IMR-90 (cell line): ENCODE data around the gene CCNK. TPM values are rescaled to one million over a fixed set of nuclear protein-coding genes. Genes with fewer than 3 reads are reported as not detected.

Experiments used
- ATAC-seq: fragments of 200-7000 bp; cut with Tn5 transposase; 2 replicates; pipeline ENCODE4 v1.9.1; 2020; ENCODE audit warnings: low read depth, mild to moderate bottlenecking, moderate library complexity
- BruUV-seq: library from RNA; stranded (reverse); fragments of 400-500 nt; replicated peaks from 2 replicates; lab custom pipeline; 2021; lab: Mats Ljungman, UMichigan
- CTCF ChIA-PET: fragments of 300-600 bp; formaldehyde crosslinking; extraction: SDS; loops from one replicate; lab custom pipeline; 2021; ENCODE audit warnings: antibody characterized with exemption; lab: Yijun Ruan, JAX
- POLR2A ChIA-PET: fragments of 300-600 bp; sonication (Branson Sonifier 250); formaldehyde crosslinking; loops from one replicate; lab custom pipeline; 2022; ENCODE audit warnings: antibody characterized with exemption; ENCODE audit not compliant: unreplicated experiment; lab: Charles Lee
- DNase-seq: peaks from one replicate; pipeline ENCODE4 v3.0.0; 2013
- H2AFZ ChIP-seq: replicated peaks from 2 replicates; pipeline ENCODE3; 2013; ENCODE audit warnings: low read length, mild to moderate bottlenecking; ENCODE audit not compliant: poor library complexity
- H2AK5ac ChIP-seq: 2 replicates; pipeline ENCODE4 v1.6.1; 2013; ENCODE audit warnings: low read depth, low read length, inconsistent platforms
- H2AK9ac ChIP-seq: replicated peaks from 2 replicates; pipeline ENCODE3; 2013; ENCODE audit warnings: mild to moderate bottlenecking, low read depth, low read length, moderate library complexity; ENCODE audit not compliant: poor library complexity
- H2BK120ac ChIP-seq: 2 replicates; pipeline ENCODE4 v1.6.1; 2013; ENCODE audit warnings: low read depth, low read length, inconsistent platforms
- H2BK15ac ChIP-seq: 3 replicates; pipeline ENCODE4 v1.6.1; 2013; ENCODE audit warnings: low read depth, low read length, inconsistent platforms
- H2BK20ac ChIP-seq: 2 replicates; pipeline ENCODE4 v1.6.1; 2013; ENCODE audit warnings: low read depth, mild to moderate bottlenecking, inconsistent platforms, low read length, moderate library complexity
- H2BK5ac ChIP-seq: 2 replicates; pipeline ENCODE4 v1.6.1; 2013; ENCODE audit warnings: mild to moderate bottlenecking, low read depth, low read length, inconsistent platforms; ENCODE audit not compliant: poor library complexity, severe bottlenecking
- H3K14ac ChIP-seq: replicated peaks from 2 replicates; pipeline ENCODE4 v1.6.1; 2013; ENCODE audit warnings: low read depth, low read length, inconsistent platforms
- H3K18ac ChIP-seq: 2 replicates; pipeline ENCODE4 v1.6.1; 2013; ENCODE audit warnings: low read depth, low read length, control low read depth
- H3K23ac ChIP-seq: 2 replicates; pipeline ENCODE4 v1.6.1; 2013; ENCODE audit warnings: low read depth, low read length, inconsistent platforms
- H3K27ac ChIP-seq: 2 replicates; pipeline ENCODE4 v1.5.1; 2013; ENCODE audit warnings: mild to moderate bottlenecking, control low read depth, low read length; ENCODE audit not compliant: insufficient read depth
- H3K27me3 ChIP-seq: 2 replicates; pipeline ENCODE4 v1.6.1; 2013; ENCODE audit warnings: low read length; ENCODE audit not compliant: control insufficient read depth, insufficient read depth
- H3K36me3 ChIP-seq: 2 replicates; pipeline ENCODE4 v1.6.1; 2013; ENCODE audit warnings: low read length, mixed read lengths; ENCODE audit not compliant: control insufficient read depth, insufficient read depth
- H3K4ac ChIP-seq: 2 replicates; pipeline ENCODE4 v1.6.1; 2013; ENCODE audit warnings: low read depth, low read length, inconsistent platforms
- H3K4me1 ChIP-seq: 2 replicates; pipeline ENCODE4 v1.6.1; 2013; ENCODE audit warnings: low read length, mixed read lengths; ENCODE audit not compliant: control insufficient read depth, insufficient read depth
- H3K4me2 ChIP-seq: 2 replicates; pipeline ENCODE4 v1.6.1; 2013; ENCODE audit warnings: low read depth, mild to moderate bottlenecking, control low read depth, low read length, moderate library complexity
- H3K4me3 ChIP-seq: 2 replicates; pipeline ENCODE4 v1.5.1; 2013; ENCODE audit warnings: low read depth, mild to moderate bottlenecking, control low read depth, low read length, moderate library complexity; ENCODE audit not compliant: insufficient read depth
- H3K56ac ChIP-seq: 2 replicates; pipeline ENCODE4 v1.6.1; 2013; ENCODE audit warnings: low read length, inconsistent platforms; ENCODE audit not compliant: insufficient read depth; ENCODE audit errors: extremely low read depth
- H3K79me1 ChIP-seq, 2 experiments: 2 replicates each; pipeline ENCODE4 v1.6.1; 2013; ENCODE audit warnings: low read length in 2 of 2, inconsistent platforms in 1 of 2, low read depth in 1 of 2
- H3K9ac ChIP-seq: 2 replicates; pipeline ENCODE4 v1.6.1; 2013; ENCODE audit warnings: low read depth, low read length, control low read depth
- H3K9me1 ChIP-seq: 2 replicates; pipeline ENCODE4 v1.6.1; 2013; ENCODE audit warnings: low read length, inconsistent platforms; ENCODE audit not compliant: insufficient read depth
- H3K9me3 ChIP-seq: 2 replicates; pipeline ENCODE4 v1.6.1; 2013; ENCODE audit warnings: low read length; ENCODE audit not compliant: control insufficient read depth, insufficient read depth
- H4K20me1 ChIP-seq: 2 replicates; pipeline ENCODE4 v1.6.1; 2013; ENCODE audit warnings: low read length, inconsistent platforms; ENCODE audit not compliant: insufficient read depth
- H4K5ac ChIP-seq: 2 replicates; pipeline ENCODE4 v1.6.1; 2013; ENCODE audit warnings: mild to moderate bottlenecking, low read depth, low read length, control low read depth
- H4K8ac ChIP-seq, 2 experiments: 2 replicates each; pipeline ENCODE4 v1.6.1; 2013; ENCODE audit warnings: low read depth in 2 of 2, low read length in 2 of 2, control low read depth in 1 of 2, inconsistent platforms in 1 of 2
- H4K91ac ChIP-seq: 2 replicates; pipeline ENCODE4 v1.6.1; 2013; ENCODE audit warnings: low read depth, low read length, inconsistent platforms; ENCODE audit not compliant: insufficient read depth
- RFX5 ChIP-seq: IDR thresholded peaks from 2 replicates; pipeline ENCODE4 v1.8.0; 2012; ENCODE audit warnings: low read depth, mild to moderate bottlenecking, low read length, moderate library complexity
- SMC3 ChIP-seq: fragments of 150-350 bp; IDR thresholded peaks from 2 replicates; pipeline ENCODE4 v1.6.1; 2016; ENCODE audit warnings: low read depth, mild to moderate bottlenecking, antibody characterized with exemption, low read length, moderate library complexity
- WGBS, 2 experiments: methylation state at CpG; one replicate each; pipeline versions ENCODE4 v1.1.5 to v1.1.7; 2013; ENCODE audit warnings: missing lambda C conversion rate in 2 of 2; ENCODE audit not compliant: insufficient read length in 1 of 2; ENCODE audit errors: extremely low coverage in 2 of 2; 5-methylcytosine and 5-hydroxymethylcytosine counted together
- dilution Hi-C: fragments of 300-500 bp; cut with HindIII; formaldehyde crosslinking; loops from one replicate; pipeline ENCODE4 v1.14.3; 2018; ENCODE audit warnings: low sequenced_read_pairs; ENCODE audit not compliant: unreplicated experiment
- in situ Hi-C: fragments of 300-500 bp; cut with MboI; formaldehyde crosslinking; loops from 3 replicates; pipeline ENCODE4 v1.14.3; 2019; ENCODE audit warnings: low sequenced_read_pairs, inconsistent platforms, mixed read lengths
- intact Hi-C: fragments of 100-400 bp; cut with micrococcal nuclease; formaldehyde crosslinking; loops from 2 replicates; pipeline ENCODE4 v1.10.0; 2022
- polyA plus RNA-seq, 3 experiments: library from polyadenylated mRNA; depleted of rRNA; stranded (reverse); fragments of >200 nt; gene quantifications; 2 replicates each; pipeline ENCODE4 v1.2.3, GENCODE V29; 2012; ENCODE audit warnings: low replicate concordance in 1 of 3
- total RNA-seq: library from RNA; depleted of rRNA; stranded (reverse); fragments of >200 nt; gene quantifications from 2 replicates; pipeline ENCODE4 v1.2.3, GENCODE V29; 2012
- TF ChIP-seq, protein P1 (sequence below): fragments of 150-350 bp; IDR thresholded peaks from 2 replicates; pipeline ENCODE4 v1.6.1; 2016; ENCODE audit warnings: low read depth, mild to moderate bottlenecking, low read length, moderate library complexity, borderline replicate concordance
- TF ChIP-seq, protein P2 (sequence below): conservative IDR thresholded peaks from 2 replicates; pipeline ENCODE4 v1.5.1; 2012; ENCODE audit warnings: mild to moderate bottlenecking, low read depth, low read length, improper control_type of control experiment

The CCNK gene
- total and polyA plus RNA-seq, 2 of the 4 experiments (the other 2 are of a cell fraction), result 18.8 to 38.3 TPM

DNA sequence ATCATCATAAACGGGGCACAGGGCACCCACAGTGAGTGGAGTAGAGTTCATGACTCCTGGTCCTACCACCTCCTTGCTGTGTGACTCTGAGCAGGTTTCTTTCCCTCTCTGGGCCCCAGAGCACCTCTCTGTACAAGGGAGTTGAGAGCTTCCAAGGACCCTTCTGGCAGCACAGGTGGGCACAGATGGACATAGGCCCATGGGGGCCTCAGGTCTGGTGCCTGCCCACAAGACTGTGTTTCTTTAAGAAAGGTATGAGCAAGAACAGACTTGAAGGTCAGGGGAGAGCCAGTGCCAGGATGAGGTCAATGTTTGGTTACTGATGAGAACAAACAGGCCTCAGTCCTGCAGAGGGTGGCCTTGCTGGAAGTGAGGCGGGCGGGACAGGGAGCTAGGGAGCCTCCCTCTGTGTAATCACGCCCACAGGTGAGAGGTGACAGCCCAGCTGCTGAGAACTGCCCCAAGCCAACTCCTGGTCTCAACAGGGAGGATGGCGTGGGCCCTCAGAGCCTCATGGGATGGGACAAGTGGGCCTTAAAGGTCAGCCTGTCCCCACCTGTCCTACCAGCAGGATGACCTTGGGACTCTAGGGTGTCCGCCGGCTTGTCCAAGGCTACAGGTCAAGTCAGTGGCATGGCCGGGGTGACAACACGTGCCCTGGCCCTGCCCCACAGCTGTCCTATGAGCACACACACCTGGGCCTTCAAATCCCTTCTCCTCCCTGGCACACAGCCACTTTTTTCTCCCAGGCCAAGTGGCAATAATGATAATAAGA lies 73.7 kb downstream of the CCNK start:
- peaks cover 38 to 87% of the 10 kb centered on the region in 2 experiments for H3K79me1 ChIP-seq
- no peaks in the 10 kb centered on the region for H3K27me3 ChIP-seq
- no peak overlapping the region for H4K5ac ChIP-seq
- H2BK15ac ChIP-seq, result no peak overlapping the region
- no peak overlapping the region for H2BK5ac ChIP-seq
- in situ Hi-C loops, result no loop called here
- H3K18ac ChIP-seq, result no peak overlapping the region
- no peak overlapping the region for H3K9ac ChIP-seq
- 93% methylated on average over 5 of the region's 9 CpGs; no CpG with 5 or more reads in 1 of the 2 experiments for WGBS, 2 experiments
- no peak overlapping the region for H2BK20ac ChIP-seq
- no peak overlapping the region for H3K4me3 ChIP-seq
- H3K23ac ChIP-seq, result no peak overlapping the region
- H4K8ac ChIP-seq, result no peak overlapping the region
- no peak overlapping the region for H3K14ac ChIP-seq
- peaks cover 12% of the 10 kb centered on the region for H3K9me1 ChIP-seq
- H3K4me1 ChIP-seq, result peaks cover 3% of the 10 kb centered on the region; the same call in 1 of the 2 replicates
- H2BK120ac ChIP-seq, result no peak overlapping the region
- ATAC-seq (no peak), DNase-seq (no peak)
- H4K91ac ChIP-seq, result no peak overlapping the region
- H3K27ac ChIP-seq, result no peak overlapping the region
- H3K9me3 ChIP-seq, result no peaks in the 10 kb centered on the region
- dilution Hi-C loops, result no loop called here
- no peak overlapping the region for H3K4ac ChIP-seq
- intact Hi-C loops, result no loop called here
- H3K36me3 ChIP-seq, result no peaks in the 10 kb centered on the region
- no TSS peak for BruUV-seq
- H2AFZ ChIP-seq, result no peak overlapping the region
- TF ChIP-seq, protein P1, sequence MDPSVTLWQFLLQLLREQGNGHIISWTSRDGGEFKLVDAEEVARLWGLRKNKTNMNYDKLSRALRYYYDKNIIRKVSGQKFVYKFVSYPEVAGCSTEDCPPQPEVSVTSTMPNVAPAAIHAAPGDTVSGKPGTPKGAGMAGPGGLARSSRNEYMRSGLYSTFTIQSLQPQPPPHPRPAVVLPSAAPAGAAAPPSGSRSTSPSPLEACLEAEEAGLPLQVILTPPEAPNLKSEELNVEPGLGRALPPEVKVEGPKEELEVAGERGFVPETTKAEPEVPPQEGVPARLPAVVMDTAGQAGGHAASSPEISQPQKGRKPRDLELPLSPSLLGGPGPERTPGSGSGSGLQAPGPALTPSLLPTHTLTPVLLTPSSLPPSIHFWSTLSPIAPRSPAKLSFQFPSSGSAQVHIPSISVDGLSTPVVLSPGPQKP, result no peak
- TF ChIP-seq, protein P2, sequence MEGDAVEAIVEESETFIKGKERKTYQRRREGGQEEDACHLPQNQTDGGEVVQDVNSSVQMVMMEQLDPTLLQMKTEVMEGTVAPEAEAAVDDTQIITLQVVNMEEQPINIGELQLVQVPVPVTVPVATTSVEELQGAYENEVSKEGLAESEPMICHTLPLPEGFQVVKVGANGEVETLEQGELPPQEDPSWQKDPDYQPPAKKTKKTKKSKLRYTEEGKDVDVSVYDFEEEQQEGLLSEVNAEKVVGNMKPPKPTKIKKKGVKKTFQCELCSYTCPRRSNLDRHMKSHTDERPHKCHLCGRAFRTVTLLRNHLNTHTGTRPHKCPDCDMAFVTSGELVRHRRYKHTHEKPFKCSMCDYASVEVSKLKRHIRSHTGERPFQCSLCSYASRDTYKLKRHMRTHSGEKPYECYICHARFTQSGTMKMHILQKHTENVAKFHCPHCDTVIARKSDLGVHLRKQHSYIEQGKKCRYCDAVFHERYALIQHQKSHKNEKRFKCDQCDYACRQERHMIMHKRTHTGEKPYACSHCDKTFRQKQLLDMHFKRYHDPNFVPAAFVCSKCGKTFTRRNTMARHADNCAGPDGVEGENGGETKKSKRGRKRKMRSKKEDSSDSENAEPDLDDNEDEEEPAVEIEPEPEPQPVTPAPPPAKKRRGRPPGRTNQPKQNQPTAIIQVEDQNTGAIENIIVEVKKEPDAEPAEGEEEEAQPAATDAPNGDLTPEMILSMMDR, result no peak
- TF ChIP-seq RFX5 (no peak), SMC3 (no peak)
- H4K20me1 ChIP-seq, result peaks cover 57% of the 10 kb centered on the region
- H2AK9ac ChIP-seq, result no peak overlapping the region
- CTCF ChIA-PET, result interaction anchor here (0.6 kb wide), 1 partner anchor 15 kb away, joined by 3 read pairs; no protein-coding TSS in a partner anchor
- H3K4me2 ChIP-seq, result no peak overlapping the region
- H3K56ac ChIP-seq, result no peak overlapping the region
- no peak overlapping the region for H2AK5ac ChIP-seq
- POLR2A ChIA-PET, result no interaction called here
